HL-60 (cell line): ENCODE data around the gene KRT85.

Experiments
- CTCF ChIP-seq: IDR thresholded peaks from one replicate; pipeline ENCODE4 v1.5.1; 2011; ENCODE audit warnings: low read length, control low read depth, inconsistent platforms; ENCODE audit not compliant: insufficient read depth
- SPI1 ChIP-seq: IDR thresholded peaks from 2 replicates; pipeline ENCODE4 v1.6.1; 2012; ENCODE audit warnings: low read depth, mild to moderate bottlenecking, borderline replicate concordance

DNA sequence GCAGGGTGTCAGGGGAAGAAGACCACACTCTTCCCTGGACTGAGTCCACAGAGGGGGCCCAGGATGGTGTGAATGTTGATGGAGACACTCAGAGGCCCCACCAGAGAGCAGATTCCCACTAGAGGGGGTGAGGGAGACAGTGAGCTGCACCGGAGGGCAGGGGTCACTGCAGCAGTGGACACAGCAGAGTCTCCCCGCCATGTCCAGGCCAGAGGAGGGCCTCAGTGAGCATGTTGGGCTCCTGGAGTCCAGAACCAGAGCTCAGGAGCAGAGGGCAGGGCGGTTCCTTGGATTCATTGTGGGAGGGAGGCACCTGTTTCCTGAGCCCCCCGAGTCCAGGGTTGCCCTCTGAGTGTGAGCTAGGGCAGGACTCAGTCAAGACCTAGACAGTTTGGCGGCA lies 40.6 kb upstream of the KRT85 start:
- TF ChIP-seq CTCF (no peak), SPI1 (no peak)
